Measurements from ENCODE around the gene CHADL. TPM values are rescaled to one million over a fixed set of nuclear protein-coding genes. Genes with fewer than 3 reads are reported as not detected.
"Not testable (repeated sequence)": the region's sequence is repeated elsewhere in the genome, so short reads cannot be mapped to it uniquely, and the experiment has no call there.

Gene CHADL
- polyA plus RNA-seq, 4 donors = 2.4 to 4.5 (median 3.2) TPM

- DNase-seq (ENCODE audit: low read depth in 4 of 4, low spot score in 3 of 4) = no peak
Observed at GRCh38 chr22:41191467-41191866, 49.3 kb downstream of the CHADL start.

GRCh38 chr22:41184679-41185078 is 56.1 kb downstream of the CHADL start:
- DNase-seq (ENCODE audit: low read depth in 4 of 4, low spot score in 3 of 4) = no peak

GRCh38 chr22:41181349-41182241 is 59.1 kb downstream of the CHADL start:
- no peak for DNase-seq (ENCODE audit: low read depth in 4 of 4, low spot score in 3 of 4)

- DNase-seq (ENCODE audit: low read depth in 4 of 4, low spot score in 3 of 4) = no peak
Observed at GRCh38 chr22:41180926-41181325, 59.8 kb downstream of the CHADL start.

GRCh38 chr22:41180362-41180761 is 60.4 kb downstream of the CHADL start:
- not testable (repeated sequence) for DNase-seq (ENCODE audit: low read depth in 4 of 4, low spot score in 3 of 4)

Other genes starting within 250 kb of the CHADL start
- gene EP300, start 148.3 kb downstream of the CHADL start, polyA plus RNA-seq (ENCODE audit: insufficient read length in 4 of 4) = 10 to 100 TPM; 50.6 to 79.5 (median 56.7) TPM
- 10 to 100 TPM; 18.8 to 29.0 (median 25.8) TPM for gene L3MBTL2, start 35.6 kb downstream of the CHADL start, polyA plus RNA-seq (ENCODE audit: insufficient read length in 4 of 4)
- 10 to 100 TPM; 30.9 to 64.5 (median 44.8) TPM for gene RANGAP1, start 45.3 kb upstream of the CHADL start, polyA plus RNA-seq (ENCODE audit: insufficient read length in 4 of 4)
- gene ZC3H7B, start 60.6 kb upstream of the CHADL start, polyA plus RNA-seq (ENCODE audit: insufficient read length in 4 of 4) = 10 to 100 TPM; 59.4 to 98.2 (median 75.2) TPM
- 10 to 100 TPM; 15.1 to 28.4 (median 17.6) TPM for gene TEF, start 141.0 kb upstream of the CHADL start, polyA plus RNA-seq (ENCODE audit: insufficient read length in 4 of 4)
- 10 to 100 TPM; 50.3 to 60.6 (median 57.3) TPM for gene TOB2, start 205.9 kb upstream of the CHADL start, polyA plus RNA-seq (ENCODE audit: insufficient read length in 4 of 4)
- 10 to 100 TPM; 51.3 to 62.0 (median 52.4) TPM for gene PHF5A, start 227.8 kb upstream of the CHADL start, polyA plus RNA-seq (ENCODE audit: insufficient read length in 4 of 4)
- 100 to 1,000 TPM in 3 of 4 donors, 10 to 100 TPM in 1; 51.0 to 149 (median 121) TPM for gene ACO2, start 228.2 kb upstream of the CHADL start, polyA plus RNA-seq (ENCODE audit: insufficient read length in 4 of 4)

Measured in left renal pelvis (tissue), 4 donors.